GM23338 (cell line): ENCODE data around the gene NYAP1. TPM values are rescaled to one million over a fixed set of nuclear protein-coding genes. Genes with fewer than 3 reads are reported as not detected.

Experiments used
- ATAC-seq: fragments of 200-7000 bp; cut with Tn5 transposase; 3 replicates; pipeline ENCODE4 v1.9.1; 2020
- DNase-seq: peaks from one replicate; pipeline ENCODE4 v3.0.0-alpha.2; 2015; ENCODE audit warnings: low spot score
- H2AFZ ChIP-seq: fragments of 200-600 bp; sonication (generic); 2 replicates; pipeline ENCODE4 v1.8.0; 2016; ENCODE audit warnings: antibody characterized with exemption, mild to moderate bottlenecking, moderate library complexity
- H3F3A ChIP-seq: fragments of 200-600 bp; sonication (generic); replicated peaks from 2 replicates; pipeline ENCODE4 v1.8.0; 2017; ENCODE audit warnings: antibody characterized with exemption, mixed run types, low read depth
- H3K27ac ChIP-seq: fragments of 200-600 bp; sonication (generic); 2 replicates; pipeline ENCODE4 v1.6.1; 2016; ENCODE audit warnings: low read depth
- H3K27me3 ChIP-seq: fragments of 200-600 bp; sonication (generic); 2 replicates; pipeline ENCODE4 v1.8.0; 2016; ENCODE audit warnings: mild to moderate bottlenecking, mixed run types, moderate library complexity; ENCODE audit not compliant: insufficient read depth
- H3K36me3 ChIP-seq: fragments of 200-600 bp; sonication (generic); 2 replicates; pipeline ENCODE4 v1.8.0; 2016; ENCODE audit warnings: mild to moderate bottlenecking; ENCODE audit not compliant: insufficient read depth
- H3K4me1 ChIP-seq: fragments of 200-600 bp; sonication (generic); 2 replicates; pipeline ENCODE4 v1.8.0; 2016; ENCODE audit warnings: mild to moderate bottlenecking, moderate library complexity; ENCODE audit not compliant: insufficient read depth
- H3K4me2 ChIP-seq: fragments of 200-600 bp; sonication (generic); 2 replicates; pipeline ENCODE4 v1.7.1; 2017; ENCODE audit warnings: mixed run types
- H3K4me3 ChIP-seq: fragments of 200-600 bp; sonication (generic); 2 replicates; pipeline ENCODE4 v1.6.1; 2016; ENCODE audit warnings: mixed run types
- H3K79me2 ChIP-seq: fragments of 200-600 bp; sonication (generic); replicated peaks from 2 replicates; pipeline ENCODE4 v1.8.0; 2017; ENCODE audit warnings: mild to moderate bottlenecking; ENCODE audit not compliant: insufficient read depth
- H3K9me2 ChIP-seq: fragments of 200-600 bp; sonication (generic); 2 replicates; pipeline ENCODE4 v1.8.0; 2017; ENCODE audit not compliant: insufficient read depth
- H4K20me1 ChIP-seq: fragments of 200-600 bp; sonication (generic); replicated peaks from 2 replicates; pipeline ENCODE4 v1.8.0; 2017; ENCODE audit warnings: mild to moderate bottlenecking; ENCODE audit not compliant: insufficient read depth
- H3K27ac Mint-ChIP-seq: 2 replicates; pipeline ENCODE4 v1.8.0; 2020; ENCODE audit warnings: inconsistent platforms, mild to moderate bottlenecking, moderate library complexity, mixed read lengths
- H3K27me3 Mint-ChIP-seq: 3 replicates; pipeline ENCODE4 v1.8.0; 2022; ENCODE audit warnings: low read depth, mild to moderate bottlenecking, moderate library complexity, mixed read lengths, inconsistent platforms; ENCODE audit not compliant: insufficient read depth, poor library complexity
- H3K36me3 Mint-ChIP-seq: 3 replicates; pipeline ENCODE4 v1.8.0; 2021; ENCODE audit warnings: low read depth, mild to moderate bottlenecking, inconsistent platforms, moderate library complexity, mixed read lengths
- H3K4me1 Mint-ChIP-seq: 3 replicates; pipeline ENCODE4 v1.8.0; 2020; ENCODE audit warnings: mild to moderate bottlenecking, inconsistent platforms, mixed read lengths
- H3K4me3 Mint-ChIP-seq: 3 replicates; pipeline ENCODE4 v1.8.0; 2021; ENCODE audit warnings: moderate library complexity, mild to moderate bottlenecking, inconsistent platforms, mixed read lengths
- H3K9me3 Mint-ChIP-seq: 3 replicates; pipeline ENCODE4 v1.8.0; 2020; ENCODE audit warnings: moderate library complexity, mild to moderate bottlenecking, inconsistent platforms, mixed read lengths
- CREB1 ChIP-seq: fragments of 250-450 bp; sonication (Bioruptor Pico); IDR thresholded peaks from 2 replicates; pipeline ENCODE4 v1.5.0; 2020; ENCODE audit warnings: low read depth, mild to moderate bottlenecking, moderate library complexity
- EZH2 ChIP-seq: fragments of 200-600 bp; sonication (generic); IDR thresholded peaks from one replicate; pipeline ENCODE4 v1.8.0; 2017; ENCODE audit warnings: antibody characterized with exemption, mild to moderate bottlenecking, low read depth; ENCODE audit not compliant: unreplicated experiment
- EZH2phosphoT487 ChIP-seq: fragments of 200-600 bp; sonication (generic); IDR thresholded peaks from one replicate; pipeline ENCODE4 v1.8.1; 2018; ENCODE audit warnings: antibody characterized with exemption; ENCODE audit not compliant: unreplicated experiment
- JUNB ChIP-seq: IDR thresholded peaks from one replicate; pipeline ENCODE4 v1.6.1; 2016; ENCODE audit warnings: antibody characterized with exemption; ENCODE audit not compliant: unreplicated experiment
- NANOG ChIP-seq: IDR thresholded peaks from 2 replicates; pipeline ENCODE4 v1.6.1; 2016; ENCODE audit warnings: antibody characterized with exemption, borderline replicate concordance
- STAT1 ChIP-seq: IDR thresholded peaks from one replicate; pipeline ENCODE4 v1.6.1; 2016; ENCODE audit warnings: antibody characterized with exemption; ENCODE audit not compliant: unreplicated experiment
- ZNF114 ChIP-seq: fragments of 250-450 bp; sonication (Bioruptor Pico); IDR thresholded peaks from 2 replicates; pipeline ENCODE4 v1.5.0; 2020; ENCODE audit warnings: mild to moderate bottlenecking, moderate library complexity
- polyA plus RNA-seq: library from polyadenylated mRNA; unstranded; fragments of >200 nt; fragmentation: Nextera tagmentation; extraction: Ambion mirVana; gene quantifications from 2 replicates; pipeline ENCODE4 v1.2.1, GENCODE V29; 2016
- total RNA-seq: library from RNA; depleted of rRNA; stranded (reverse); fragments of >200 nt; shearing (Covaris generic); gene quantifications from 2 replicates; pipeline ENCODE4 v1.2.3, GENCODE V29; 2014
- TF ChIP-seq, protein P1 (sequence below): IDR thresholded peaks from one replicate; pipeline ENCODE4 v1.6.1; 2018; ENCODE audit warnings: antibody characterized with exemption; ENCODE audit not compliant: unreplicated experiment
- TF ChIP-seq, protein P2 (sequence below), 2 experiments: fragments of 200-600 bp in 1 of 2; sonication (generic) in 1 of 2; conservative IDR thresholded peaks; 2 replicates each; pipeline versions ENCODE4 v1.5.1 to v1.6.1; 2016 to 2017; ENCODE audit warnings: antibody characterized with exemption in 2 of 2, low read depth in 2 of 2, mild to moderate bottlenecking in 2 of 2, moderate library complexity in 1 of 2

The NYAP1 gene
- total and polyA plus RNA-seq, 2 experiments from 2014 or later: 0.19 to 4.9 TPM

DNA sequence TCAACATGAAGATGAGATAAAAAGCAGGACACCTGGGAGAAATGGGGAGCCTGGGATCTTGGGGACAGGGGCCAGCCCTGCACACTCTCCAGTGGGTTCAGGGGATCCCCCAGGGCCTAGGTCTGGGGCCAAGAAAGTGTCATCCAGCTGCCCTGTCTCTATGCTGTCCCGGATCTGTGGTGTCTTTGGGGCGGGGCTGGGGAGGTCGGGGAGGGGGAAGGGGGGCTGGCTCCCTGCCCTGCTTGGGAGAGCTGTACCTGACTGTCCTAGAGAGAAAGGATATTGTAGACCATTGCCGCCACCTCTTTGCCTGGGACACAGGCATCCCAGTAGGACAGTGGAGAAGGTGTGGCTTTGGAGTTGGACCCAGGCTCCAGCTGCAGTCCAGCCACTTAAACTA lies 12.7 kb upstream of the NYAP1 start (continued):
- TF ChIP-seq STAT1: no peak
- TF ChIP-seq CREB1: no peak
- no peak for TF ChIP-seq NANOG
- TF ChIP-seq EZH2phosphoT487: no peak
- TF ChIP-seq, protein P1, sequence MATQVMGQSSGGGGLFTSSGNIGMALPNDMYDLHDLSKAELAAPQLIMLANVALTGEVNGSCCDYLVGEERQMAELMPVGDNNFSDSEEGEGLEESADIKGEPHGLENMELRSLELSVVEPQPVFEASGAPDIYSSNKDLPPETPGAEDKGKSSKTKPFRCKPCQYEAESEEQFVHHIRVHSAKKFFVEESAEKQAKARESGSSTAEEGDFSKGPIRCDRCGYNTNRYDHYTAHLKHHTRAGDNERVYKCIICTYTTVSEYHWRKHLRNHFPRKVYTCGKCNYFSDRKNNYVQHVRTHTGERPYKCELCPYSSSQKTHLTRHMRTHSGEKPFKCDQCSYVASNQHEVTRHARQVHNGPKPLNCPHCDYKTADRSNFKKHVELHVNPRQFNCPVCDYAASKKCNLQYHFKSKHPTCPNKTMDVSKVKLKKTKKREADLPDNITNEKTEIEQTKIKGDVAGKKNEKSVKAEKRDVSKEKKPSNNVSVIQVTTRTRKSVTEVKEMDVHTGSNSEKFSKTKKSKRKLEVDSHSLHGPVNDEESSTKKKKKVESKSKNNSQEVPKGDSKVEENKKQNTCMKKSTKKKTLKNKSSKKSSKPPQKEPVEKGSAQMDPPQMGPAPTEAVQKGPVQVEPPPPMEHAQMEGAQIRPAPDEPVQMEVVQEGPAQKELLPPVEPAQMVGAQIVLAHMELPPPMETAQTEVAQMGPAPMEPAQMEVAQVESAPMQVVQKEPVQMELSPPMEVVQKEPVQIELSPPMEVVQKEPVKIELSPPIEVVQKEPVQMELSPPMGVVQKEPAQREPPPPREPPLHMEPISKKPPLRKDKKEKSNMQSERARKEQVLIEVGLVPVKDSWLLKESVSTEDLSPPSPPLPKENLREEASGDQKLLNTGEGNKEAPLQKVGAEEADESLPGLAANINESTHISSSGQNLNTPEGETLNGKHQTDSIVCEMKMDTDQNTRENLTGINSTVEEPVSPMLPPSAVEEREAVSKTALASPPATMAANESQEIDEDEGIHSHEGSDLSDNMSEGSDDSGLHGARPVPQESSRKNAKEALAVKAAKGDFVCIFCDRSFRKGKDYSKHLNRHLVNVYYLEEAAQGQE: no peak

DNA sequence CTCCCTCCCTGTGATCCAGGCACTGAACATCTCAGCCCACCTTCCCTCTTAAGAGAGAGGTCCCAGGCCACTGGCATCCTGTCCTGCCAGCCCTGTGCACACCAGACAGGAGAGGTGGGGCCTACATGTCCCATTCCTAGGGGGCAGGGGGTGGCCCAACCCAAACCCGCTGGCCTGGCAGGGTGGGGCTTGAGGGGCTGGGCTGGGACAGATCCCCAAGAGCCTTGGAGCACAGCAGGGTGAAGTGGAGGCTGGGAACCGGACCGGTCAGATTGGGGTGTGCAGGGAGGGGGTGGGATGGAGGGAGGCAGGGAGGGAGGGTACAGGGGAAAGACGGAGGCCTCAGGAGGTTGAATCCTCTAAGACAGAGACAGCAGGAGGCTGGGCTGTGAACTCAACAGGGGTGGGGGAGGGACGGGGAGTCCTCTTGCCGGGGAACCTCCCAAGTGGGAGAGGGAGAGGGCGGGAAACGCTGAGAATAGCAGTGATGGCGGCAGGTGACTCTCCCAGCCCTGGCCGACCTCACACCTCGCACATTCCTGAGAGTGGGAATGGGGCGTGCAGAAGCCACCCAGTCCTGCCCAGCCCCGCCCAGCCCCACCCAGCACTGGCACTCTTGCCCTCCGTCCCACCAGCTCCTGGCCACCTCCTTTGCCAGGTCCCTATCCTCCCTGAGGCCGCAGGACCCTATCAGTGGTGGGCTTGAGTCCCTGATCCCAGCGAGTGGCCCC lies 11.4 kb upstream of the NYAP1 start:
- Histone ChIP-seq H3K9me2 (no peaks in the 10 kb centered on the region), H3K27ac (no peak overlapping the region), H3K79me2 (no peaks in the 10 kb centered on the region; the same call in 1 of the 2 replicates), H3K4me2 (no peak overlapping the region), H3F3A (no peaks in the 10 kb centered on the region; the same call in 1 of the 2 replicates), H4K20me1 (peaks cover 3% of the 10 kb centered on the region; the same call in 1 of the 2 replicates), H3K4me1 (peaks cover 8% of the 10 kb centered on the region), H3K36me3 (no peaks in the 10 kb centered on the region; the same call in 1 of the 2 replicates), H2AFZ (no peak overlapping the region), H3K4me3 (no peak overlapping the region), H3K27me3 (no peaks in the 10 kb centered on the region)
- no peak overlapping the region for H3K27ac Mint-ChIP-seq
- H3K36me3 Mint-ChIP-seq: peaks cover 5% of the 10 kb centered on the region; the same call in 2 of the 3 replicates
- ATAC-seq (peak; percentile 9; the same call in 2 of the 3 replicates), DNase-seq (no peak)
- H3K4me1 Mint-ChIP-seq: peaks cover 30% of the 10 kb centered on the region
- peaks cover 4% of the 10 kb centered on the region for H3K27me3 Mint-ChIP-seq
- H3K9me3 Mint-ChIP-seq: no peaks in the 10 kb centered on the region; the same call in 2 of the 3 replicates
- H3K4me3 Mint-ChIP-seq: no peak overlapping the region
- TF ChIP-seq EZH2 (no peak), EZH2phosphoT487 (no peak), CREB1 (no peak), ZNF114 (CRISPR knock-in tag) (no peak), STAT1 (no peak), NANOG (no peak), JUNB (no peak)
- TF ChIP-seq, protein P2, sequence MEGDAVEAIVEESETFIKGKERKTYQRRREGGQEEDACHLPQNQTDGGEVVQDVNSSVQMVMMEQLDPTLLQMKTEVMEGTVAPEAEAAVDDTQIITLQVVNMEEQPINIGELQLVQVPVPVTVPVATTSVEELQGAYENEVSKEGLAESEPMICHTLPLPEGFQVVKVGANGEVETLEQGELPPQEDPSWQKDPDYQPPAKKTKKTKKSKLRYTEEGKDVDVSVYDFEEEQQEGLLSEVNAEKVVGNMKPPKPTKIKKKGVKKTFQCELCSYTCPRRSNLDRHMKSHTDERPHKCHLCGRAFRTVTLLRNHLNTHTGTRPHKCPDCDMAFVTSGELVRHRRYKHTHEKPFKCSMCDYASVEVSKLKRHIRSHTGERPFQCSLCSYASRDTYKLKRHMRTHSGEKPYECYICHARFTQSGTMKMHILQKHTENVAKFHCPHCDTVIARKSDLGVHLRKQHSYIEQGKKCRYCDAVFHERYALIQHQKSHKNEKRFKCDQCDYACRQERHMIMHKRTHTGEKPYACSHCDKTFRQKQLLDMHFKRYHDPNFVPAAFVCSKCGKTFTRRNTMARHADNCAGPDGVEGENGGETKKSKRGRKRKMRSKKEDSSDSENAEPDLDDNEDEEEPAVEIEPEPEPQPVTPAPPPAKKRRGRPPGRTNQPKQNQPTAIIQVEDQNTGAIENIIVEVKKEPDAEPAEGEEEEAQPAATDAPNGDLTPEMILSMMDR (conservative IDR thresholded peaks at IDR 0.05; ENCODE audit: low read depth in 2 of 2): no peak
- TF ChIP-seq, protein P1: no peak
